SK-N-SH (cell line): Measurements from ENCODE around the gene SLC10A2.

ENCODE experiments used
- CHD2 ChIP-seq: fragments of 150-350 bp; IDR thresholded peaks from 2 replicates; pipeline ENCODE4 v1.6.1; 2018; ENCODE audit warnings: low read length; ENCODE audit not compliant: partially characterized antibody
- CTCF ChIP-seq: fragments of 200-600 bp; sonication (generic); IDR thresholded peaks from 2 replicates; pipeline ENCODE4 v1.6.1; 2017; ENCODE audit warnings: antibody characterized with exemption, mild to moderate bottlenecking, moderate library complexity
- EP300 ChIP-seq, 2 experiments: IDR thresholded peaks; 2 replicates each; pipeline versions ENCODE4 v1.4.0 to v1.6.1; 2012; ENCODE audit warnings: borderline replicate concordance in 1 of 2, low read depth in 1 of 2, low read length in 1 of 2
- FOXJ3 ChIP-seq: sonication (generic); formaldehyde crosslinking; IDR thresholded peaks from 2 replicates; pipeline ENCODE4 v1.5.1; 2020; ENCODE audit warnings: mild to moderate bottlenecking, missing genetic modification reagents
- MAX ChIP-seq: IDR thresholded peaks from 2 replicates; pipeline ENCODE4 v1.4.0; 2012; ENCODE audit warnings: low read depth
- NRF1 ChIP-seq: IDR thresholded peaks from 2 replicates; pipeline ENCODE4 v1.6.1; 2012; ENCODE audit warnings: low read depth, mild to moderate bottlenecking, low read length
- POLR2AphosphoS5 ChIP-seq: IDR thresholded peaks from 2 replicates; pipeline ENCODE4 v1.6.1; 2012; ENCODE audit warnings: low read depth, low read length
- REST ChIP-seq: IDR thresholded peaks from 2 replicates; pipeline ENCODE4 v1.6.1; 2012; ENCODE audit warnings: mild to moderate bottlenecking, low read depth, low read length, moderate library complexity
- SIN3A ChIP-seq: IDR thresholded peaks from 2 replicates; pipeline ENCODE4 v1.6.1; 2012; ENCODE audit warnings: low read depth, mild to moderate bottlenecking, low read length, moderate library complexity, borderline replicate concordance
- TAF1 ChIP-seq: IDR thresholded peaks from 2 replicates; pipeline ENCODE4 v1.6.1; 2012; ENCODE audit warnings: low read depth, mild to moderate bottlenecking, low read length, moderate library complexity, borderline replicate concordance
- TCF12 ChIP-seq: IDR thresholded peaks from 2 replicates; pipeline ENCODE4 v1.4.0; 2012
- TEAD4 ChIP-seq: IDR thresholded peaks from 2 replicates; pipeline ENCODE4 v1.4.0; 2012; ENCODE audit warnings: mild to moderate bottlenecking, borderline replicate concordance; ENCODE audit not compliant: insufficient read depth
- YY1 ChIP-seq: IDR thresholded peaks from 2 replicates; pipeline ENCODE4 v1.4.0; 2012; ENCODE audit warnings: low read depth, mild to moderate bottlenecking

GRCh38 chr13:103040006-103040405 lies 26.2 kb downstream of the SLC10A2 start:
- no peak for TF ChIP-seq YY1
- no peak for TF ChIP-seq MAX
- no peak for TF ChIP-seq CTCF
- TF ChIP-seq SIN3A, result no peak
- TF ChIP-seq NRF1, result no peak
- TF ChIP-seq TAF1, result no peak
- no peak for TF ChIP-seq REST
- TF ChIP-seq TCF12, result no peak
- TF ChIP-seq FOXJ3 (CRISPR knock-in tag), result no peak
- no peak for TF ChIP-seq POLR2AphosphoS5
- no peak for TF ChIP-seq CHD2
- no peak for TF ChIP-seq TEAD4
- no peak for TF ChIP-seq EP300 (IDR thresholded peaks at IDR 0.05; ENCODE audit: borderline replicate concordance in 1 of 2, low read depth in 1 of 2, low read length in 1 of 2)
